ENCODE measurements around the gene CPN2. TPM values are rescaled to one million over a fixed set of nuclear protein-coding genes. Genes with fewer than 3 reads are reported as not detected.
A peak's percentile ranks its signal among the peaks of the same experiment; 100 is the strongest.

CPN2 gene
- total RNA-seq, result not detected
- total RNA-seq (2013), result not detected

- Mint-ChIP-seq H3K36me3 (no peaks in the 10 kb centered on the region), H3K9me3 (no peaks in the 10 kb centered on the region), H3K4me3 (no peak within 1 kb of the TSS)
Measured at GRCh38 chr3:194351080-194351672, at the start of gene CPN2. CPN2 (minus strand) TSS chr3:194351328; CDS start chr3:194342702, 8,626 bp downstream.

GRCh38 chr3:194399874-194400411 is 48.8 kb upstream of the CPN2 start:
- H3K27me3 ChIP-seq (ENCODE audit: control insufficient read depth, insufficient read depth, low read length), result peaks cover 3% of the 10 kb centered on the region
- 74% methylated on average over 15 of the region's 15 CpGs for WGBS (ENCODE audit: insufficient coverage)
- H3K36me3 Mint-ChIP-seq, result no peaks in the 10 kb centered on the region
- intact Hi-C loops (cut with micrococcal nuclease), result no loop called here
- H3K27ac ChIP-seq (ENCODE audit: low read length), result no peak overlapping the region
- H3K4me1 ChIP-seq (ENCODE audit: control insufficient read depth, insufficient read depth, low read length), result peaks cover 18% of the 10 kb centered on the region
- DNase-seq, result no peak
- H3K9me3 Mint-ChIP-seq, result no peaks in the 10 kb centered on the region
- H3K4me3 Mint-ChIP-seq, result no peak overlapping the region
- H3K4me1 Mint-ChIP-seq, result peaks cover 36 to 44% of the 10 kb centered on the region in 2 donors
- H3K36me3 ChIP-seq (ENCODE audit: control insufficient read depth, insufficient read depth, low read length), result peaks cover under 1% of the 10 kb centered on the region
- H3K27ac Mint-ChIP-seq, result no peak overlapping the region
- ATAC-seq, result no peak
- no peaks in the 10 kb centered on the region for H3K9me3 ChIP-seq (ENCODE audit: control insufficient read depth, insufficient read depth, low read length)
- no peak overlapping the region for H3K4me3 ChIP-seq (ENCODE audit: low read length)
- TF ChIP-seq CTCF (IDR thresholded peaks at IDR 0.05), result no peak
- peaks cover 0 to 8% of the 10 kb centered on the region in 2 donors for H3K27me3 Mint-ChIP-seq (ENCODE audit: low read depth in 2 of 2)

More at GRCh38 chr3:194351080-194351672, at the start of gene CPN2:
- no peaks in the 10 kb centered on the region for H3K4me1 ChIP-seq (ENCODE audit: control insufficient read depth, insufficient read depth, low read length)
- WGBS (ENCODE audit: insufficient coverage), result 92% methylated on average over 24 of the region's 24 CpGs
- intact Hi-C loops (cut with micrococcal nuclease), result no loop called here
- H3K27ac ChIP-seq (ENCODE audit: low read length), result no peak within 1 kb of the TSS
- DNase-seq (no peak), ATAC-seq (no peak)
- no peaks in the 10 kb centered on the region for H3K27me3 ChIP-seq (ENCODE audit: control insufficient read depth, insufficient read depth, low read length)
- Mint-ChIP-seq H3K4me1 (no peaks in the 10 kb centered on the region), H3K27ac (no peak within 1 kb of the TSS), H3K27me3 (ENCODE audit: low read depth in 2 of 2) (no peaks in the 10 kb centered on the region)
- no peak for TF ChIP-seq CTCF (IDR thresholded peaks at IDR 0.05)
- no peak within 1 kb of the TSS for H3K4me3 ChIP-seq (ENCODE audit: low read length)
- H3K36me3 ChIP-seq (ENCODE audit: control insufficient read depth, insufficient read depth, low read length), result no peaks in the 10 kb centered on the region
- H3K9me3 ChIP-seq (ENCODE audit: control insufficient read depth, insufficient read depth, low read length), result no peaks in the 10 kb centered on the region

- Histone ChIP-seq H3K4me3 (ENCODE audit: low read length) (no peak within 1 kb of the TSS), H3K27ac (ENCODE audit: low read length) (no peak within 1 kb of the TSS), H3K4me1 (ENCODE audit: control insufficient read depth, insufficient read depth, low read length) (peaks cover 18% of the 10 kb centered on the region), H3K27me3 (ENCODE audit: control insufficient read depth, insufficient read depth, low read length) (peaks cover 3% of the 10 kb centered on the region), H3K36me3 (ENCODE audit: control insufficient read depth, insufficient read depth, low read length) (no peaks in the 10 kb centered on the region), H3K9me3 (ENCODE audit: control insufficient read depth, insufficient read depth, low read length) (no peaks in the 10 kb centered on the region)
- Mint-ChIP-seq H3K36me3 (no peaks in the 10 kb centered on the region), H3K27ac (no peak within 1 kb of the TSS), H3K9me3 (no peaks in the 10 kb centered on the region), H3K27me3 (ENCODE audit: low read depth in 2 of 2) (peaks cover 0 to 8% of the 10 kb centered on the region in 2 donors), H3K4me3 (peak within 1 kb of the TSS; percentile 93), H3K4me1 (peaks cover 36 to 44% of the 10 kb centered on the region in 2 donors)
- intact Hi-C loops (cut with micrococcal nuclease), result no loop called here
- TF ChIP-seq CTCF (IDR thresholded peaks at IDR 0.05), result no peak
- DNase-seq, result no peak
- WGBS (ENCODE audit: insufficient coverage), result 25% methylated on average over 1 of the region's 2 CpGs
- ATAC-seq, result no peak
Measured at GRCh38 chr3:194399166-194399565, 48.0 kb upstream of the CPN2 start, which contains the start of gene GP5. GP5 (minus strand) TSS chr3:194399266; CDS start chr3:194398282, 984 bp downstream.
